Kasumi-1 (cell line): ENCODE results near the gene PSMG4.

Experiments used
- DNase-seq, 2 experiments: peaks; one replicate each; lab custom pipeline; 2025; lab: John Stamatoyannopoulos, UW

PSMG4 gene, protein sequence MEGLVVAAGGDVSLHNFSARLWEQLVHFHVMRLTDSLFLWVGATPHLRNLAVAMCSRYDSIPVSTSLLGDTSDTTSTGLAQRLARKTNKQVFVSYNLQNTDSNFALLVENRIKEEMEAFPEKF

DNA sequence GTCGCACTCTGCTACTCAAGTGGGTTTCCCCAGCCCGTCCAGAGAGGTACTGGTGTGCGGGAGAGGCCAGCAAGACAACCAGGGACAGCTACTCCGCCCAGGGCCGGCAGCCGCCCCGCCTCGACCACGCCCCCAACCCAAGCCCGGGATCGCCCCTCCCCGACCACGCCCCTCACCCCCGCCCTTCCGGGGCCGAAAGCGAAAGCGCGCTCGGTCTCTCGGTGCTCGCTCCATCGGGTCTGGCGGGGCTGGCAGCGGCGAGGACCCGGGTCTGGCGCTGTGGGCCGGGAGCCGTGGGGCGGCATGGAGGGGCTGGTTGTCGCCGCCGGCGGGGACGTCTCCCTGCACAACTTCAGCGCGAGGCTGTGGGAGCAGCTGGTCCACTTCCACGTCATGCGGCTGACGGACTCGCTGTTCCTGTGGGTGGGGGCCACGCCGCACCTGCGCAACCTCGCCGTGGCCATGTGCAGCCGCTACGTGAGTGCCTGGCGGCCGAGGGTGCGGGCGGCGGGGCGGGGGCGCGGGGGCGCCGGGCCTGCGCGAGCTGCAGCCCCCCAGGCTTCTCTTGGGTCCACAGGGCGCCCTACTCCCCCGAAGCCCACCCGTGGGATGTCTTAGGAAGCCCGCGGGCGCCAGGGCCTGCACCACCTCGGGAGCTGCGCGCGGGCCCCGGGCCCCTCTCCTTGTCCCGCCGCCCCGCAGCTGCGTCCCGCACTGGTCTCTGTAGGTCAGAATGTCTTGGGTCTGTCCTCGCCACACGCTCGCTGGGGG is at the start of gene PSMG4:
PSMG4 (plus strand) TSS at position 228 of the 771 bp plus-strand sequence; CDS start at position 304, 76 bp downstream.
- peak; percentile 71 to 75 for DNase-seq

DNA sequence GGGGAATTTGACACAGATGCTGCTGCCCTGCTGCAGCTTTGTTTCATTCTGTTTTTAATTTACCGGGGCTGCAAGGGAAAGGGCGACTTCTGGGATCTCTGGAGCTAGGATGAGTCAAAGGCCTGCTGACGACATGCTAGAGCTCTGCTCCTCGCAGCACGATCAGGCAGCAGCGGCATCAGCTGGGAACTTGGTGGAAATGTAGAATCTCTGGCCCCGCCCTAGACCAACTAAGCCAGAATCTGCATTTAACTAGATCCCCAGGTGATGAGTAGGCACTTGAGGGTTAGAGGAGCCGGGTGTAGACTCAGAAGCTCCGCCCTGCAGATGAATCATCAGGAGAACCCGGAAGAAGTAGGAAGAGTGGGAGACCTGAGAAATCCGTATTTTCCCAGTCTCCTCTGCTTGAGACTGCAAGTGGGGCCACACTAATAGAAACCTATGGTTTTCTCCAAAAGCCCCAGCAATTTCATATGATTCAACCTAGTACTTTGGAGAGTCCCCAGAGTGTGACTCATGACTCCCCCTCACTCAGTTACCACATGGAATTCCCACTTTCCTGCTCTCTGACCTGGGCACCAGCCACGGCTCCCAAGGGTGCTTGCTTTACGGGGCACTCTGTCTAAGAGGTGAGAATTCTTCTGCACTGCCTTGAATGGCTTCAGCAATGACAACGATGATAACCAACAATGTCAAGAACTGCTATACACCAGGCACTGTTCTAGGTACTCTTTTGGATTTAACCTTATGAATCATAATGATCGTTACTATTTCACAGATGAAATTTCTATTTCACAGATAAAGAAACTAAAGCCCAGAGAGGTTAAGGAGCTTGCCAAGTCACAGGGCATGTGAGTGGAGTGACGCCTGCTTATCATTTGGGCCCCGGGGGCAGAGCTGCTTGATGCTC is 49.4 kb upstream of the PSMG4 start:
- no peak for DNase-seq

DNA sequence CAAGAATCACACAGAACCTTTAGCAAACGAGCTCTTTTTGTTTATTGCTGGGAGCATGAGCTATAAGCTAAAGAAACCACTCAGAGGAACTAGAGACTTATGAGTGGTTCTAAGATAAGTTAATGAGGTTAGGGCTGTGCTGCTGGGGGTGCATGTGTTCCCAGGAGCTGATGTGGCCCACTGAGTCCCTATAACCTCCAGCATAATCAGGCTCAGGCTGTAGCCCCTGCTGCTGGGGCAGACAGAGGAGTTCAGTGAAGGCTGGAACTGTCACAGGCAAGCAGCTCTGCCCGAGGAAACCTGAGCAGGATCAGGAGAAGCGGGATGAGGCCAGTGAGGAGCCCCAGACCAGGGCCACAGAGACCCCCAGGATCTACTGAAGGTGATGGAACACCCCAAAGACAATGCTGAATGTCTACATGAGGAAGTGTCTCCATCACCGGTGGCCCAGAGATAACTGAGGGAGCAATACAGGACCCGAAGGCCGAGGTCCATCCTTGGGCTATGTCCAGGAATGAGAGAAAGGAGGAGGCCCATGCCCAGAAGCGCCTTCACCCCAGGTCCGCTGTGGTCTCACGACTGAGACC is 48.6 kb upstream of the PSMG4 start:
- no peak for DNase-seq

DNA sequence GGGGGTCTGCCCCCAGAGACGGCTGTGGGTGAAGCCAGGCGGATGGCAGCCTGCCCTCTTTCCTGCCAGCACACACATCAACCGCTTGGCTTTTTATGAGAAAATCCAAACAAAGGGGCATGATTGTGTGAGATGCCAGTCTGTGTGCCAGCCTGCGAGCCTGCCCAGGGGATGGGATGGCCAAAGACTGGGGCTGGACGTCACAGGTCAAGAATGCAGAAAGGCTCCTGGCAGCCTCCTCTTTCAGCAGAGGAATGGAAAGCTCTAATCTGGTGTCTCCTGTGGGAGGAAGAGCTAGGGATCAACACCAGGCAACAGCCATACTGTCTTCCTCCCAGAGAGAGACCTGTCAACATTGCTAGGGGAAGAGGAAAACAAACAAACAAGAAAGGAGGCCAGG is 47.1 kb upstream of the PSMG4 start:
- DNase-seq = no peak

DNA sequence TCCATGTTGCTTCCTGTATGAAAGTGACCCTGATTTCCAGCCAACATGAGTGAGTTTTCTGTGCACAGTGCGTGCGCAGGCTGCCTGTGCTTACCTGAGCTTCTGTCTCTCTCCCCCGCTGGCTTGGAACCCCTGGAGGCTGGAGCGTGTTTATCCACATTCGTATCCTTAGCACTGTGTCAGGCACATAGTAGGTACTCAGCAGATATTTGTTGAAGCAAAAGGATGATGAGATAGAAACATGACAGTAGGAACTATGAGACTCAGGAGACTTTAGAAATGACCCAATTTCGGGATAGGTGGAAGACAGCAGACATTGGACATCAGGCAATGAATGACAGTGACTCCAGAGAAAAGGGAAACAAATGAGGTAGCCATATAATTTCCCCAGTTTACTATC is 46.5 kb upstream of the PSMG4 start:
- no peak for DNase-seq

DNA sequence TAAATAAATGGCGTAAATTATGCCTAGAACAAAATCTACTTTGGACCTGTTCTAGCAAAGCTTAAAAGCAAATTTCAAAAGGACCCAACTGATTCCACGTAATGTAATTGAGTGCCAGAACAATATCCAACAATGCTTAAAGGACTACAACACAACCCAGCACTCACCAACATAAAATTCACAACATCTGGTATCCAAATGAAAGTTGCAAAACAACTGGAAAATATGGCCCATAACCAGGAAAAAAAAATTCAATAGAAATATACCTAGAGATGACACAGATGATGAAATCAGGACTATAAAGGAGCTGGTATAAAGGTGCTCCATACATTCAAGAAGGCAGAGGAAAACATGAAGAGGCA is 45.4 kb upstream of the PSMG4 start:
- no peak for DNase-seq

DNA sequence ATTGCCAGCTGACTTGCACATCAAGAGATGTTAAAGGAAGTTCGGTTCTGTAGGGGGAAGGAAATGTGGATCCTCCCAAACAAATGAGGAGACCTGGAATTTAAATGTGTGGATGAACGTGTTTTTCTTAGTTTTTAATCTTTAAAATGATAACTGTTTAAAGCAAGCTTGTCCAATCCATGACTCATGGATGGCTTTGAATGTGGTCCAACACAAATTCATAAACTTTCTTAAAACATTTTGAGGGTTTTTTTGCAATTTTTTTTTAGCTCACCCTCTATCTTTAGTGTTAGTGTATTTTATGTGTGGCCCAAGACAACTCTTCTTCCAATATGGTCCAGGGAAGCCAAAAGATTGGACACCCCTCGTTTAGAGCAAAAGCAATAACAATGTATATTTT is 43.8 kb upstream of the PSMG4 start:
- no peak for DNase-seq

DNA sequence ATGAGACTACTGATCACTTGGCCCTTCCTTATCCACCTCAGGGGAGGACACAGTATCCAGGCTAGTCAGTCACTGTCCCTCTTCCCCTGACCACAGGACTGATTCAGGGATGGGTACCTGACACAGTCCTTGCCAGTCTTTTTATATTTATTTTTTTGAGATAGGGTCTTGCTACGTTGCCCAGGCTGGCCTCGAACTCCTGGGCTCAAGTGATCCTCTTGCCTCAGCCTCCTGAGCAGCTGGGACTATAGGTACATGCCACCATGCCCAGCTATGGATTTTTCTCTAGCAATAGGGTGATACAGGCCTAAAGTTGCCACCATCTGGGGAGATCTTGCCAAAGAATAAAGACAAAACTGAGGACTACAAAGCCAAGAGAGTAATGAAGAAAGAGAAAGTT is 41.5 kb upstream of the PSMG4 start:
- DNase-seq = no peak

DNA sequence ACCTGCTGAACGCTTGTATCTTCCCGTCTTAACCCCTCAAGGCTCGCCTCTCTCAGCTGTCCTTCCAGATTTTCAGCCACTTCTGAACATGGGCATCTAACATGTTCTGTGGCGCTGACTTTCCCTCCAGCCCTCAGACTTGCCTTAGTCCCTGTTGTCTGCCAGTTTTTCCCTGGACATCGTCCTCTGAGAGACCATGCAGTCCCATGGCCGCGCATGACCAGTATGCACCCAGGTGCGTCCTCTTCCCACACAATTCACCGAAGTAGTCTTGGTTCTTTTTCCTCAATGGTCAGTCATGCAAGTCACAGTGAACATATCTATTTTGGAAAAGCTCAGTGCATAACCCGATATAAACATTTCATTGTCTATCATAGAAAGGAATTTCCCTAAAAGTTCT is 40.5 kb upstream of the PSMG4 start:
- DNase-seq = no peak

DNA sequence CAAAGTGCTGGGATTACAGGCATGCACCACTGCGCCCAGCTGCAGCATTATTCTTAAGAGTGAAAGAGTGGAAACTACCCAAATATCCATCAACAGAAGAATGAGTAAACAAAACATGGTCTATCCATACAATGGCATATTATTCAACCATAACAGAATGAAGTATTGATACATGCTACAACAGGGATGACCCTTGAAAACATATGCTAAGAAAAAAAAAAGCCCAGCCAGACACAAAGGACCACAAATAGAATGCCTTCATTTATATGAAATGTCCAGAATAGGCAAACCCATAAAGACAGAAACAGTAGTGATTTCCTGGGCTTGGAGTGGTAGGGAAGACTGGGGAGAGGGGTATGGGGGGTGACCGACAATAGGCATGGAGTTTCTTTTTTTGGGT is 38.4 kb upstream of the PSMG4 start:
- DNase-seq = no peak

DNA sequence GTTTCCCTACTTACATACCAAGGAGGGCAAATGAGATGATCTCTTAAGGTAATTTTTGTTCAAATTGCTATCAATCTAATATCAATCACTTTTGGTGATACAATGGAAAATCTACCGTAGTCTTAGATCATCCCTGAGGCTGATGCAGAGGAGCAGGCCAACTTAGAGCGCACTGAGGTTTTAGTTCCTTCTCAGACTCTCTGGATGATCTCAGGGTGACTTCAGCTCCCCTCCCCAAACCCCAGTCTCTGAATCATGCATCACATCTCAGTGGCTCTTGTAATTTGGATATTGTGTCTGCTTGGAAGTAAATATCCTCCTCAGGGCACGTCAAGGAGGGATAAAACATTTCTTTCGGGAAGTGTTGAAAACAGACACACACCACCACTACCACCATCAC is 37.2 kb upstream of the PSMG4 start:
- DNase-seq = no peak

DNA sequence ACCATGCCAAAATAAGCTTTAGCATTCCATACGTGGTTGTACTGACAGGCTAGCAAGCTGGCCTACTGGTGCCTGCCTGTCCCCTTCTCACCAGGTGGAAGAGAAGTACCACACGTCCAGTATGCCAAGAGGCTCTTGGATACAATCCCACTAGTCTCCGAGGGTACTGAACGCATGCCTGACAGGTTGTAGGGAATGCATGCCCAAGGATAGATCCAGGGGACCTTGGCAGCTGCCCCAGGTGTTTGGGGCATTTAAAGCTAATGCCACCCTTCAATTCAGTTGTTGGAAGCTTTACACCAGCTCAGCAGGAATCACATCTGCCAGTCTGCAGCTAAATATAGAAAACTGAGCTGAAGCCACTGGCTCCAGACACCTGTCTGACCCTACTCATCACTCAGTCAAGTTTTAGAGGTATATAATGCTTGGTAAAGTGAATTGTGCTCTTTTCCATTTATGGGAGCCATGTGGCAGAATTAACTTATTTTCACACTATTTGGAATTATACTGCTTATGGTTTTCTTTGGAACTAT is 36.2 kb upstream of the PSMG4 start:
- DNase-seq = no peak

DNA sequence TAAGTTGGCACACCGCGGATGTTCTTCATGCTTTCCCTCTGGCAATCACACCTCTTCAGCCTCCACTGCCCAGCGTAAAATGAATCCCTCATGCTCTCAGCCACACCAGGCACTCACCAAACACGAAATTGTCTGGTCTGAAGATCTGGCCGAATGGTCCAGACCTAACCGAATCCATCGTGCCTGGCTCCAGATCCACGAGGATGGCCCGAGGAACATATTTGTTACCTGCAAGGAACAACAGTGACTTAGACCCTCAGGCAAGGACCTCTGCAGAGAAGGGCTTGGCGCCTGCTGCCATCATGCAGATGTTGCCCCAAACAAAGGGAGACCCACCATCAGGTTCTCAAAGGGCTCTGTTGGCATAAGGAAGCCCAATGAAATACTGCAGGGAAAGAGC is 32.7 kb upstream of the PSMG4 start:
- no peak for DNase-seq

DNA sequence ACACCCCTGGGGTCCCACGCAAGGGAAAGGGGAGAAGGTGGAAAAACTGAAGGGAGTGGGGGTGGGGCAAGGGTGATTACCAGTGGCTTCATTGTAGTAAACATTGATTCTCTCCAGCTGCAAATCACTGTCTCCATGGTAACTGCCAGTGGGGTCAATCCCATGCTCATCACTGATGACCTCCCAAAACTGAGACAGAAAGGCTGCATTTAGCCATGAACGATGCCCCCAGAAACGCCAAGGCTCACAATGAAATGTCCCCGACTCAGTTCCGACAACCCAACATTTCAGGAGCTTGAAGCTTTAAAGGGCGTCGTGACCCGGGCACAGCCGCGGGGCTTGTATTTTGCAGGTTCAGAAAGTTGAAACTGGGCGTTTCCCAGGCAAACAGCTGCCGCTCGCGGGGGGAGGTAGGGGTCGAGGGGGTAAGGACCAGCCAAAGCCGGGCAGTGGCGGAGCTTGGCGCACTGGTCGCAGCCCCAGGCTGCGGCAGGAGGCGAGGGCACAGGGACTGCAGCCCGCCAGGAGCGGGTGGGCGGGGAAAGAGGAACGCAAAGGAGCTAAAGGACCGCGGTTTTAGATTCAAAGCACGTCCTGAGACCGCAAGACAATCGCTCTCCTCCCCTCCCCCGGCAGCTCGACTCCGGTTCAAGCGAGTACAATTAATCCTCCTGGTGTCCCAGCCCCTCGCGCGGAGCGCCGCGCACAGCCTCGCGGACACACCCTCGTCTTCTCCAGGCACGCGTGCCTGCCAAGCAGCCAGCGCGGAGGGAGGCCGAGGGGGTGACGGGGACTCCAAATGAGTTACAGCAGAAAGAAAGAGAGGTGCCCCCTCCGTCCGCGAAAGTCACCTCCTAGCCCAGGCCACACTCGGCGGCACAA is 32.0 kb upstream of the PSMG4 start:
- peak; percentile 3 to 29 for DNase-seq

DNA sequence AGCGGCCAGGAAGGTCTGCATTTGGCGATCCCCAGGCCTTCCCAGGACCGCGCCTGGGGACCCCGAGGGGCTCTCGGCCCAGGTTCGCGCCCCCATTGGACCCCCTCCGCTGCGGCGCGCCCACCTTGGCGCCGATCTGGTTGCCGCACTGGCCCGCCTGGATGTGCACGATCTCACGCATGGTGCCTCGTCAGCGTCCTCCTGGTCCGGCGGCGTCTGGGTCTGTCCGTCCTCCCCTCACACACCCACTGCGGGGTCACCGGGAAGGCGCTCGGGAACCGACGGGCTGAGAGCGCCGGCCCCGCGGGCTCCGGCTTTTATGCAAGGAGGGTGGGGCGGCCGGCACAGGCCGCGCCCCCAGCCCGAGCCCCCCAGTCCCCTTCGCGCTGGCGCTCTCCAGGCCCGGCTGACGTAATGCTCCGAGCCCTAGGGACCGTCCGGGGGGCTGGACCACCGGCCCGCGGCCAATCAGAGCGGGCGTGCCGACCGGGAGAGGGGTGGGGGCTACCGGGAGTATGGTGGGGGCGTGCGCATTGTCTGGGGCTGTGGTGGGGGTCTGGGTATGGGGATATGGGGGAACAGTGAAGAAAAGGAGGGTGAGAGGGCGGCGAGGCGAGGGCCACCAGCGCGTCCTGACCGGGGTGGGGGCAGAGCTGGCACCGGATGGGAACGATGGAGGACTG is 31.2 kb upstream of the PSMG4 start, which contains the start of gene TUBB2B:
TUBB2B (minus strand) TSS at position 291 of the 683 bp plus-strand sequence; CDS start at position 181, 110 bp downstream.
- no peak for DNase-seq

DNA sequence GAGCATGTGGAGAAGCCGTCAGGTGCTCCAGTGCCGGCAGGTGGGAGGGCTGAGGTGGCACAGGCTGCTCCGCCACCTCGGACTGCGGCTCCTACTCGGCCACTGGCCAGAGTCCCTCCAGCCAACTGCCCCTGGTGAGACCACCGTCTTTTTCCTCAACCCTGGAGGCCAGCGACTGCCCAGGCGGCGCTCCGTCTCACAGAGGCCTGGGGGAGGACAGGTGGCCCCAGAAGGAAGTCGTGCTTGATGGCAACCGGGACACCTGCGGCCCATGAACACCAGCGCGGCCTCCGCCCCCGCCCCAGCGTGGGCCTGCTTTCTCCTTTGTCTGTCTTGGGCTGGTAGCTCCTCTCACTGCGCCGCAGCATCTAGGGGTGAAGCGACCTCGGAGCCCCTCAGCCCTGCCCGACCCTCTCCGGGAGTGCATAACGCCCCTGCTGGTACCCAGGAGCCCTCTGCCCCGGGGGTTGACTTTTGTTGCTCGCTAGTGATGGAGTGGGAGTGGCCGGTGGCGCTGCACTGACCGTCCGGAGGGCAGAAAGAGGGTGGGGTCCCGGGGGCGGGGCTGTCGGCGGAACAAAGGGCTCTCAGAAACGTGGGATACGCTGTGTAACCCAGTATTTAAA is 30.6 kb upstream of the PSMG4 start:
- DNase-seq = no peak

DNA sequence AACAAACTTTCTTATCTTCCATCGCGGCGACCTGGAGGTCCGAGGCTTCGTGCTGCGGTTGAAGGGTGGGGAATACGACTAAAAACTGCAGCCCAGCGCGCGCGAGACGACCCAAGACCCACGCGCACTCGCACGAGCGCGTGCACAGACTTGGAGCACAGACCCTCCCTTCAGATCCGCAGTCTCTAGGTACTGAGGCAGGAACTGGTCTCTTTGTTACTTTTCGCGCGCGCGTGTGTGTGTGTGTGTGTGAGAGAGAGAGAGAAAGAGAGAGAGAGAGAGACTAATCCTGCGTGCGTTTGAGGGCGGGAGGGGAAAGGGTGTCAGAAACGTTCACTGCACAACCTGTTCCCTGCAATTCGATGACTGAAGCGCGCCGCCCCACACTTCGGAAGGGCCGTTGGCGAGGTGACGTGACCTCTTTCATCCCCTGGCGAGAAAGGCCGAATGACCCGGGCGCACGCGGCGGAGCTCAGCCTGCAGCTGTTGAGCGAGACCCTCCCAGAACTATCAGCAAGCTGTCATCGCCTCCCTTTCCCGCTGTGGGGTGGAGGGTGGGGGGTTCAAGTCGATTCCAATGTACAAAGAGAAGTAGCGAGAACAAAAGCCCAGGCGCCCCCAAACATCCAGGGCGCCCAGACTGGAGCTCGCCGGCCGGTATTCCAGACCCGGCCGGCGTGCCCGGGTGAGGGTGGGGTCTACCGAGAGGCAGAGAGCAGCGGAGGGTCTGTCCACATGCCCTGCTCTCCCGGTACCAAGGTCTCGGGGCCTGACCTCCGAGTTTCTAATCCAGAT is 29.8 kb upstream of the PSMG4 start:
- no peak for DNase-seq

DNA sequence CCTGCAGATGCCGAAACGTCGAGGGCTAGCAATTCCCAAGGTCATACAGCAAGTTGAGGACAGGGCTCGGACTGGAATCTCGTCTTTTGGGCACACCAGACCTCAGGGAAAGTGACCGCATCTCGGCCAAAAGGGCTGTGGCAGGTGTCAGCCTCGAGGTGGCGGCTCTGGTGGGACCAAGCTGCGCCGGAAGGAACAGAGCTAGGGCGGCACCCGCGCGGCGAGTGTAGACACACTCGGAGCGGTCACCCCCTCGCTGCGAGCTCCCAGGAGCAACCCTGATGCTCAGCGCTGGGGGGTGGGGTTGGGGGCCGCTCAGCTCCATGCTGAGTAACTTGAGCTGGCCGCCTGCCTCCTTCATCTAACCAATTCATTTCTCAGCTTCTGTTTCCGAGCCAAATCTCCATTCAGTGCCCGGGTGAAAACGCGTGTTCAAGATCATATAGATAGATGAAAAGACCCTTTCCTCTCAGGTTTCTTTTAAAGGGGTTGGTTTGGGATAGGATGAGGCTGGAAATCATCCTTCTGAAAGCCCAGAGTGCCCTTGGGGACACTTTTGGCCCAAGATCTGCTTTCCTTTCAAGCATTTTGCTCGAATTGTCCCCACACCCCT is 29.1 kb upstream of the PSMG4 start:
- no peak for DNase-seq
